MM.1S (cell line): Measurements from ENCODE around the gene RGS11.

ENCODE experiments used
- EZH2 ChIP-seq: fragments of 300-600 bp; sonication (generic); optimal IDR thresholded peaks from 2 replicates; pipeline ENCODE3; 2017; ENCODE audit warnings: low read depth, mild to moderate bottlenecking, antibody characterized with exemption, low read length, mixed read lengths
- TF ChIP-seq, protein P1 (sequence below): fragments of 300-600 bp; sonication (generic); IDR thresholded peaks from 2 replicates; pipeline ENCODE4 v1.5.1; 2016; ENCODE audit warnings: antibody characterized with exemption, low read length, mixed read lengths

DNA sequence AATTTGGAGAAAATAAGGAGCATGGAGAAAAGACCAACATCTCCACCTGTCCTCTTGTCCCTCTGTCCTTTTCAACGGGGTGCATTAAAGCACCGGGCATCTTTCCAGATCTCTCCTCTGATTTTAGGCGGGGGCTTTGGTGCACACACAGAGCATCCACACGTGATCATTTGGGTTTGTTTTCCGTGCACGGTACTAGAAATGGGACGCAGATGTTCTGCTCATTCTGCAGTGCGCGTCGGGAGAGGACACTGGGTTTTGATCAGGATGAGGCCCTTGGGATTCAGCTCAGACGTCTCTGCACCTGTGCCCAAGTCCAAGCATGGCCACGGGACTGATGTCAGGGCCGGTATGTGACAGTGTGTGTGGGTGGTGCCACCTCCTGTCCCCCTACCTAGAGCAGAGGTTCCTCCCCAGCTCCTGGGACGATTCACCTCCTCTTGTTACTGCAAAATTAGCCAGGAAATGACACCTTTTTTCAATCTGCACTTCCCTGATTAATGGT, 39.1 kb upstream of the RGS11 start:
- TF ChIP-seq, protein P1, sequence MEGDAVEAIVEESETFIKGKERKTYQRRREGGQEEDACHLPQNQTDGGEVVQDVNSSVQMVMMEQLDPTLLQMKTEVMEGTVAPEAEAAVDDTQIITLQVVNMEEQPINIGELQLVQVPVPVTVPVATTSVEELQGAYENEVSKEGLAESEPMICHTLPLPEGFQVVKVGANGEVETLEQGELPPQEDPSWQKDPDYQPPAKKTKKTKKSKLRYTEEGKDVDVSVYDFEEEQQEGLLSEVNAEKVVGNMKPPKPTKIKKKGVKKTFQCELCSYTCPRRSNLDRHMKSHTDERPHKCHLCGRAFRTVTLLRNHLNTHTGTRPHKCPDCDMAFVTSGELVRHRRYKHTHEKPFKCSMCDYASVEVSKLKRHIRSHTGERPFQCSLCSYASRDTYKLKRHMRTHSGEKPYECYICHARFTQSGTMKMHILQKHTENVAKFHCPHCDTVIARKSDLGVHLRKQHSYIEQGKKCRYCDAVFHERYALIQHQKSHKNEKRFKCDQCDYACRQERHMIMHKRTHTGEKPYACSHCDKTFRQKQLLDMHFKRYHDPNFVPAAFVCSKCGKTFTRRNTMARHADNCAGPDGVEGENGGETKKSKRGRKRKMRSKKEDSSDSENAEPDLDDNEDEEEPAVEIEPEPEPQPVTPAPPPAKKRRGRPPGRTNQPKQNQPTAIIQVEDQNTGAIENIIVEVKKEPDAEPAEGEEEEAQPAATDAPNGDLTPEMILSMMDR: no peak
- TF ChIP-seq EZH2: no peak
